GM21576 (cell line): ENCODE data around the gene ENO4.

ENCODE experiments used
- ATAC-seq: cut with Tn5 transposase; IDR thresholded peaks from one replicate; pipeline ENCODE4 v1.9.1; 2021; ENCODE audit warnings: mild to moderate bottlenecking, moderate library complexity; ENCODE audit not compliant: unreplicated experiment

ENO4 gene

DNA sequence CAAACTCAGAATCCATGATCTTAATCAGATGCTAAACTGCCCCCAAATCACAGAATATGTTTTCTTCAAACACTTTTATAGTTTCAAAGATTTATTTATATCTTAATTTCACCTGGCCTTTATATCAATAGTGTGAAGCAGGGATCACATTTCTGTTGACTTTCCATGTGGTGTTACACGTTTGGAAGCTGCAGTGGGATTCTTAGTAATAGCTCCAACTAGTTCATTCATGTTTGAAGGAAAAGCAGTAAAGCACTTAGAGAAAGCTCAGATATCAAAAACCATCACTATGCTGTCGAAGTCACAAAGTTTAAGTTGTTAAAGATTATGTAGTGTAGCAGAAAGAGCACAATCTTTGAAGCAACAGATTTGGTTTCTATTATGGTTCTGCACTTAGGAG, 16.8 kb downstream of the ENO4 start:
- ATAC-seq: no peak

DNA sequence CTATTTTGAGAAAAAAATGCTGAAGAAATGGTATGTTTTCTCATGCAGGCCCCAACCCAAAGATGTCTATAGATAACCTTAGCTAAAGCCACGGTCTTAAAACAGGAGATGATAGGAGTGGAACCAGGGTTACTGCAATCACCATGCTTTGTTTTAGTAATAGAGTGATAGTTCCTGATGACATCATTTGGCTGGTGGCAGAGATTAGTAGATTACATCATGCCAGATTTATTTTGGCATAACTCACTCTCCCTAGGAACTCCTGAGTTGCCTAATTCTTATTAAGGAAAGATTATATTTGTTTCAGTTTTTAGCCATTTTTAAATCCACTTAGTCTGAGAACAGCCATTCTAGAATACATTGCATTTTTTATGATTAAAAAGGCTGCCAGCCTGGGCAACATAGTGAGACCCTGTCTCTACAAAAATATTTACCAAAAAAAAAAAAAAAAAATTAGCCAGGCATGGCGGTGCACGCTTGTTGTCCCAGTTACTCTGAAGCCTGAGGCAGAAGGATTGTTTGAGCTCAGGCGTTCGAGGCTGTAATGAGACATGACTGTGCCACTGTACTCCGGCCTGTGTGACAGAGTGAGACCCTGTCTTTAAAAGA, 17.8 kb downstream of the ENO4 start:
- ATAC-seq: no peak

DNA sequence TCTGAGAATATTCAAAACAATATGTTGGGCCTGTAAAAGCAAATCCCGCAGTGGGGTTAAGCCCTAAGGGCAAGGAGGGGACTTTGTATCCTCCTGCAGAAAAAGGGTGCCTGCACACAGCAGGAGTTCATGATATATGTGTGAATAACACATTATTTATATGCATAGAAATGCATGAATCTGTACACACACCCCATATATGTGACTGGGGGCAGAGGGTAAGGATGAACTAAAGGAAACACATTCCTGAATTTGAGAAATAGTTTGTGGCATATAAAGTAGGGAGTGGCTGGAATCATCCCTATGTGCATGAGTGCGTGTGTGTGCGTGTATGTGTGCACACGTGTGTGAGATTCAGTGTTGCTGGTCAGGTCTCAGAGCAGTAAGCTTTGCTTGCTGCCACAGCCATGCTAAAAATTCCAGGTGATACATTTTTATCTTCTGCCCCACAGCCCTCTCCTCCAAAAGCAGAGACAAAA, 18.9 kb downstream of the ENO4 start:
- no peak for ATAC-seq

DNA sequence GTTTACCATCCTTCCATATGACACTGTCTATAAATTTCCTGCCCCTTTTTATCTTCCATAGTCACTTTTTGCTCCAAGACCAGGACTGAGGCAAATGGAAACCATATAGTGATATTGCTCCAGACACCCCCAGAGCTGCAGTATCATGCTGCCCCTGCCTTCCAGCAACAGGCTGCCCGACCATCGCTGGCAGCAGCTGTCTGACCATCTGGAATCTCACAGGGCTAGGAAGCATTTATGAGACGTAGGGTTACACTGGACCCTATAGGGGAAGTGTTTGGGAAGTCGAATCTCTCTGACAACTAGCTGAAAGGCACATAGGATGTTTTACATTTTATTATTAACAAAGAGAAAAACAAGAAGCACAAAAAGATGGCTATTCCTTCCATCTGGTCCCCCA, 19.4 kb downstream of the ENO4 start:
- no peak for ATAC-seq

DNA sequence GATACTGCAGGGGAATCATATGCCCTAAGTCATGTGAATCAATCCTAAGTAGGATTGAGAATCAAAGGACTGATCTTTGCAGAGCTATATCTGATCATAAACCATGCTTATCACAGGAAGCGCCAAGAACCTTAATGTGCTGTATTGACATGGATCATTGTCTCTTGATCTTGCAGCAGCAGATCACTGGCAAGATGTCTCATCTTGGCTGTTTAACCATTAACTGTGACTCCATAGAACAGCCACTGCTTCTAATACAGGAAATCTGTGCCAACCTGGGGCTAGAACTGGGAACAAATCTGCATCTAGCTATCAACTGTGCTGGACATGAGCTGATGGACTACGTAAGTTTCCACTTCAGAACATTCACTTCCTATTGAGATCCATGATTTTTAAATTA, 21.6 kb downstream of the ENO4 start:
- ATAC-seq: no peak

DNA sequence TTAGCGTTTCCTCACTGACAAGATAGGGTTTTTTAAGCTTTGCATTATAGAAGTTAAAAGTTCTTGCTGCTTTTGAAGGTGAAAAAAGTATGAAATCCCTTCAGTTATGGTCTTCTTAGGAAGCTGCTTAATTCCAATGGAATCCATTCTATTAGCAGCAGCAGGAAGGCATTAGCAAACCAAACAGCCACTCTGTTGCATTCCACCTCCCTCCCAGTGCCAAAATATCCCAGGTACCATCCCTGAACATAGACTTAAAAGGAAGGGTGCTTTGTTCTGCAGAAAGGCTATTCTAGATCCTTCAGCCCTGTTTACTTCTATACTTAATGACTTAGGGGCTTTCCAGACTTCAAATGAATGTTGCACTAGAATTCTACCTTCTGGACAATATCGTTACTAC, 23.8 kb downstream of the ENO4 start:
- no peak for ATAC-seq

DNA sequence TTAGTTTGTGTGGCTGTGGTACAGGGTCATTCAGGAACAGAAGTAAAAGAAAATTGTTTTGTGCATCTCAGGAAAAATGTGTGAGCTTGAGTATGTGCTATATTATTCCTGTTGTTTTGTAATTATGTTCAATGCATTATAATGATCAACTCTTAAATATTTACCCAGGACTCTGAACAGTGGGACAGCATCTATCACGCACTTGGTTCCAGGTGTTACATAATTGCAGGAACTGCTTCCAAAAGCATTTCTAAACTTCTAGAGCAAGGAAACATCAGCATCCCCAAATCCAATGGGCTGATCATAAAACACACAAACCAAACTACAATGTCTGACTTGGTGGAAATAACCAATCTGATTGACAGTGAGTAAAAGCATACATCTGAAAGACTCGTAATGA, 26.6 kb downstream of the ENO4 start:
- no peak for ATAC-seq

DNA sequence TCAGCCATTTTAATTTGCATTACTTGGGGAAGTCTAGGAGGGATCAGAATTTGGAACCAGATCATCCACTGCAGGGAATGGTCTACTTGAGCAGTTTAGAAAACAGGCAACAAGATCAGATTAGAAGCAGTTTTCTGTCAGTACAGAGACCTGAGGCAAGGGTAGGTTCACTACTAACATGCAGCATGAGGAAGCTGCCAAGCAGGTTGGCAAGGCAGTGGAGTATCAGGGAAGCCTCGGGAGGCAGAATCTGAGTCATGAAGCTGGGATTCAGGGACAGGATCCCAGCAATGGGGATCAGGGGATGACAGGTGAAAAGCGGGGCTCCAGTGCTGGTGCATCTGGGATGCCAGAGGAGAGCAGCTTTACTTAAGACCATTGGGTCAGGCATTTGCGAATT, 28.1 kb downstream of the ENO4 start:
- ATAC-seq: no peak

DNA sequence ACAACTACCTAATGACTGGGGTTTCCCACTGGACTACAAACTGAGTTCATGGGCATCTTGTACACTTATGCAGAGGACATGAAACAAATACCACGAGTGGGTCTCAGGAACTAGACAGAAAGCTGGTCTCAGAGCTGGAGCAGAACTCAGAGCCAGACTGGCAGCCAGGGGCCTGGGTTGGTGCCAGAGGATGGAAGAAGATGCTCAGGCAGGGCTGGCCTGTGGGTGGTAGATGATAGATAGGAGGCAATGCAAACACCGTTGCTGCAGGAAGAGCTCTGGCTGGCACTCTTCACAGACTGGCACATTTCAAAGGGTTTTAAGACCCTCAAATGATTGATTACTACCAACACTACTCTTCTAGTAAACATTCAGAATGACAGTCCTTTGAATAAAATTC, 28.8 kb downstream of the ENO4 start:
- ATAC-seq: no peak

DNA sequence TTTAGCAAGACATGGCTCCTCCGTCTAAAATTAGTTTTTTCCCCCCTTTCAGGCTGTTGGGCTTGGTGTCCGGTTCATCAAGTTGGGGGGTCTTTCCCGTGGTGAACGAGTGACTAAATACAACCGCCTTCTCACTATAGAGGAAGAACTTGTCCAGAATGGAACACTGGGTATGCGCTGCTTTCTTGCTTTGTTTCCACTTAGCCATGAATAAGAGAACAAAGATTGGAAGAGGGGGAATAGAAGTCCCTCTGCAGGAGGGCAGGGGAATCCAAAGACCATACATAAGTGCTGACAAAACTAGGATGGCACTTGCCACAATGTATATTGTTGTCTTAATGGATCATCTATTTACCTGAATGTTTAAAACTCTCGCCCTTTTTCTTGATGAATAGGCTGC, 30.5 kb downstream of the ENO4 start:
- no peak for ATAC-seq

DNA sequence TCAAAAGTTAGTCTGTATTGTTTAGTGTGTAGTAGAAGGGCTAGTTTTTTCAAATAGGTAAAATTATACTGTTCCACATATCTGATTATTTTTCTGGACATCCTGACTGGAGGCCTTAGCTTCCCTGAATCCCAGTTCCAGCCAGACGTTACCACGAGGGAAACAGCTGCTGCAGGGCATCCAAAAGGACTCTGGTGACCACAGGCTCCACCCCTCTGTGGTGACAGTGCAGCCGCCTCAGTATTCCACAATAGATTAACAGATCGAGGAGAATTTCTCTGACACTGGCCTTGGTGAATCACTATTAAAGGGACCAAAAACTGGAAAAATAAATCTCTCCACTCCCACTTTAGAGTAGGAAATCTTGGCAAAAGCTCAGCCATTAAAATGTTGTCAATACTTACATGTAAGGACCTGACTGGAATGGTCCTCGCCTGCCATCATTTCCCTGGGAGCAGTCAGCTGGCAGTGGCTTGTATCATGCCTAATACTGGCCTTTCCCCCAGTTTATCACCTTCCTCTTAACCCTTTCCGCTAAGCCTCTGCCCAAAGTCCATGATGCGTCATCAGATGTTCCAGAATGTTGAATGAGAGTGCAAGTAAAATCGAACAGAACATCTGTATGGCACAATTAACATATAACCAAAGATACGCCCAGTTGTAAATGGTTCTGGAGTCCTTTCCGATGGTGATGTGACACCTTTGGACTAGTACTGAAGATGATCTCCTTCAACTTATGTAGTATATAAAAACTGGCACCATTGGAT, 31.6 kb downstream of the ENO4 start:
- no peak for ATAC-seq

DNA sequence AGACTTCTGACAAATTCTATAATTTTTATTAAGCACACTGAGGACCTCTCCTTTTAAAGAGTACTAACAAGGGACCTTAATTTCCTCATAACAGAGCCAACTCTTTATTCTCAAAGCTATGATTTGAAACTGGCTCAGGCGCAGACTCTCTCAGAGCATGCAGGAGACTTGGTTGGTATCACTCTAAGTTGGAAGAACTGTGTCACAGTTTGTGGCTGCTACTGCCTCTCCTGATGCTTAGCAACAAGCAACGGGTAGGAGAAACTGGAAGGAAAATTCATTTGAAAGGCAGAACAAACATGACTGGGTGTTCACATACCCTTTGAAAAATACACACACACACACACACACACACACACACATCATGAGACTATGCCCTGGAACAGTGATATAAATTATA, 33.3 kb downstream of the ENO4 start:
- ATAC-seq: no peak

DNA sequence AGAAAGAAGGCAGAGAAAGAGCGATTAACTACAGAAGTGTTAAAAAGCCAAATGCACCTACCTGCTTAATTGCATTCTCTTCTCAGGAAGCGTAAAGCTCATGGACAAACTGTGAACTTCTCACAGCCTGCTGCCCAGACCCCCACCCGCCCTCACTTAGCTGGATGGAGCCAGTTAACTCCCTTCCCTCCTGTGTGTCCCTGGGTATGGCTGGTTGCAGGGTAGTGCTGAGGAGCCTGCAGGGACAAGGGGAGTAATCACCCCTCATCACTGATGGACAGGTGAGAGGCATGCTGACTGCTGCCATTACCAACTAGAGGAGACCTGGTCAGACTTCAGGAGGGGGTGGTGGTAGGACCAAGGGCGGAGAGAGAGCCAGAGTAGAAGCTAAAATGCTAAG, 37.5 kb downstream of the ENO4 start:
- ATAC-seq: no peak

DNA sequence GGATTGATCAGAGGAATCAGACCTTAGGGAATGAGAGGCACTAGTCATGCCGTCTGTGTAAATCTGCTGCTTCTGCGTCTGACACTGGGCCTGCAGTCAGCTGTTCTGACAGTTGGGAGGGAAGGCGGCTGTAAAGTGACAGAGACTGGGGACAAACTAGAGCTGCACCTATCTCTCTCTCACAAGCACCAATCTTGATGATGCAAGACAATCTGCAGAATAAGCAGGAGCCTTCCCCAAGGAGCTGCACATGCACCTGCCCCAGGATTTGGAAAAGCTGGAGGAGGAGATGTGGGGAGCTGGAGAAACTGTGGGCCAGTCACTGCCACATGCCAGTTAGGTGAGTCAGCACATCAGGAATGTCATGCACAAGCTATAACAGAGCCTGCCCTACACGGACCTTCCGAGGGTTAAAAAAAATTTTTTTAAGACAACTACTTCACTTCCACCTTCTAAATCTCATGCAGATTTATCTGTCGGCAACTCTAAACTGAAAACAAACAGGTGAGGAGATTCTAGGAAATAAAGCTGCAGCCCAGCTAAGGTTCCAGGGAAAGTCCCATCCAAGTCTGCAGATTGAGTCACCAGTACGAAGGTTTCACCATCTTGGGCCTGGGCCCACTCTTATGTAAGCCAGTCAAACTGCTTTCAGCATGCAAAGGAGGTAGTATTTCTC, 39.2 kb downstream of the ENO4 start:
- ATAC-seq: no peak

DNA sequence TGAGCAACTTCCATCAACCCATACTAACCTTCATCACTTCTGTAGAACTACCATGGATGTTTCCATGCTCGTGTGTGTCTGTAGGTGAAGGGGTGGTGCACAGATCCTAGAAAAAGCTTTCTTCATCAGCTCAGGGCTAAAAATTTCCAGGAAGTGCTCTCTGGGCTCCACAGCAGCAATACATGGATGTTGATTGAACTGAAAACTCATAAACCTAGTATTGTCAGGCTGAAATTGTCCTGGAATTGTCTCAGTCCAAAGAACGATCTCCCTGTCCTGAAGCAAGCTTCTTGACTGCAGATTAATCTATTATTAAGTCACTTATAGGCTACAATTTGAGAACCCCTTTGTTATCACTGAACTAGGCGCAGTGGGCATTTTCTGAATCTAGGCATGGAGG, 39.8 kb downstream of the ENO4 start:
- ATAC-seq: no peak

DNA sequence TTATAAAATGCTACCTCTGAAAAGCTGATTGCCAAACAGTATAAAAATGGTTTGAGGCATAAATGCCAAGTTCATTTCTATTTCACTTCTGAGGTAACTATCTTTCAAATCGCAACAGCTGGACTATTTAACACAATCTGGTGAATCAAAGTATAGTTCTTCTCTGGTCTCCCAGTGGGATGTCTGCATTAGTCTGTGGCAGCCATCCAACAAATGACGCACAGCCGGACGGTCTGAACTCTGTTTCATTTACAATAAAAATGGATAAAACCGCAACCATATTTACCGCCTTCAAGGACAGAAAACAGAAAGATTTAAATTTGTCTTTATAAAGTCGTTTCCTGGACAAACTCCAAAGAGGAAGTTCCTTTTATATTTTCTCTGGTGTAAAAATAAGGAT, 41.9 kb downstream of the ENO4 start:
- no peak for ATAC-seq

DNA sequence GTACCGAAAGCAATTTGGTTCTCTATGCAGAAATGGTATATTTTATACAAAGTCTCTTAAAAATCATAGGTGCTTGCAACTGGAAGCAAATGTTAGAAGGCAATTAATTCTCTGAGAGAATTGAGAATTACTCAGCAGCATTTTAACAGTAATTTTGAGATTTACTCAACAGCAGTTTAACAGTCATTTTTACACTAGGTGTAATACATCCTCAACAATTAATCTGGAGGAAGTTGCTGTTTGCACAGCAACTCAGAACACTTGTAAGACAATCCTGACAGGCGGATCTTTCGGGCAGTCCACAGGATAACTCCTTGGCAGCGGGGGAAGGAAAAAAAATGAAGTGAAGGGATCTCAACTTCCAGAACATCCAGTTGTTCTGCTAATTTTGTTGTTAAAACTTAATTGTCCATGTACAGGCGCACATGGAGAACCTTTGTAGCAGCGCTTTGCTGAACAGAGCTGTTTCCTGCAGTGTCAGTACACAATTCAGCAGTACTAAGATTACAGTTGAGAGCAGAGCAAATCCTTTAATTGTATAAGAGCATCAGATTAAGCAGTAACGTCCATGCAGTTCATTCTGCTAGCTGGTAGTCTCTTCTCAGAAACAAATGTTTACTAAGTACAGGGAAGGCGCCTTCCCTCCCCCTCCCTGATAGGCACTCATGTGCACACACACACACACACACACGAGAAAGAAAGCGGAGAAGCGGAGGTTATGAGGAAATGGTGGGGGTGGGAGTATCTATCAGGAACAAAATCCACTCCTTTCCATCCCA, 43.8 kb downstream of the ENO4 start:
- ATAC-seq: no peak

DNA sequence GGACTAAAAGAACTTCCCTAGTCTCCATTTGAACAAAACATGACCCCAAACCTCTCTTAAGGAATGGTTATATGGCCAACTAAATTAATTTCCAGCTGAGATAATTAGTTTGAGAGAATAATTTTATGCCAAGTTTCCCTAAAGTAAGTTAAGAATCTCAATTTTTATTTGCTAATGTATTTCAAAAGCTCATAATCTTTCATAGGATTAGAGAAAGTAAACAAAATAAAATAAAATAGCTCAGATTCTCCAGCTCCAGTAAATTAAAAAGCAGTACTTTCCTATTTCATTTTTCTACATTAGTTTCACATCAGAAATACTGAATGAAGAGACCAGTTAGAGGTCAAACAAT, 44.4 kb downstream of the ENO4 start:
- no peak for ATAC-seq

DNA sequence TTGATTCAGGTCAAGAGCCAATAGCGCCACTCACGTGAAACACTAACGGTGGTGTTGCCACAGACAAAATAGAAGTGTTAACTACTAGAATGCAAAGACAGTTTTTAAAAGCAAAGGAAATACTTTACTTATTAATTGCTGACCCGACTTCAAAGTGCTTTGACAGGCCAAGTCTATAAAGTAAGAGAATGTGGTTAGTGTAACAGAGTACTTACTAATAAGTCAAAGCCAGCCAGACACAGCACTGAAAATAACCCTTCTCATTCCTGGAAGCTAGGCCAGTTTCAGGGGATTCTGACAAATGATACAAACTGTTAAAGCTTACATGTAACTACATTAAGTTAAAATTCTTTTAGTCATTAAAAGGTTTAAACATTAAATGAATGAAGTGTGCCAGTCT, 50.3 kb downstream of the ENO4 start:
- no peak for ATAC-seq

DNA sequence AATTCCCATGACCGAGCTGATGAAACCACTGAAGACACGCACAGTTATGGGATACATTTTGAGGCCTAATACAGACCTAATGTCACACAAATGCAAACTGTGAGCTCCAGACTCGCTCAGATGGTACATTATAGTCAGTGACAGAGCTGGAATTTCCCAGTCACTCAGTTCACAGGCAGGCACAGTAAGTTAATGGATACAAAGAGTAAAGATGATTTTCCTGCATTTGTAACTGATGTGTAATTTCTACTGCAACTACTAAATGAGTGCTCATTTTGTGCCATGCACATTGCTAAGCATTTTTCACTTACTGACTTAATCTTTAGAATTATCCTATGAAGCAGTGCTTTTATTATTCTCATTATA, 56.5 kb downstream of the ENO4 start:
- no peak for ATAC-seq

DNA sequence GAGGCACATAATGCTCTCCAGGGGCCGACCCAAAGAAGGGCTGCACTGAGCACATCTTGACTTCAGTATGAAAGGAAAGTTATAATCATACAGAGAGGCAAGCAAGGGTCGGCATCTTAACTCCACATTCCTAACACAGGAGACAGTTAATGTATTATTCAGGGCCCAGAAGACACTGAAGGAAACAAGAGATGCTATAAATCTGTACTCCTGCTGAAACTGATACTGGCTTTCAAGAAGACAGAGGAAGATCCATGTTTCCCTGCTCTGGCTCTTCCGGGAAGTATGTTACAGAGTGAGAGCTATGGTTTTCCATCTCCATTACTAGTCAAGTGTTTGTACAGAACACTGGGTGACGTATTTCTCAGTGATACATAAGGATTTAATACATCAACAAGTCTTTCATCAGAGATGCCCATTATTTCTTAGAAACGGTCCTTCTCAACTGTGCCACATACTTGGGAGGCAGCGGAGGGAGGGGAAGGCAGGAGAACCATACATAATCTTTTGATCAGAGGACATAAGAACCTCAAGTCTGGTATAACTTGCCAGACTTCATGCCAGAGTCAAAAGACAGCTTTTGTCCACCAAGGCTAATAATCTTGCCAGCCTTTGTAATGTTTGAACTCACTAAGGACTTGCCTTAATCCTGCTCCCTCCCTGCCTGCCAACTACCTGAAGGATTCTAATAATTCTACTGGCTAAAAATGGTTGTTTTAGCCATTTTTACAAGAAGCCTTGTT, 58.1 kb downstream of the ENO4 start:
- no peak for ATAC-seq
